GM13977 (cell line): ENCODE results near the gene EIF1.

Source experiments
- DNase-seq: peaks from one replicate; pipeline ENCODE4 v3.0.0; 2012; ENCODE audit warnings: low spot score
- in situ Hi-C: fragments of 300-500 bp; cut with MboI; formaldehyde crosslinking; loops from one replicate; pipeline ENCODE4 v1.12.0; 2022; ENCODE audit warnings: low sequenced_read_pairs, low pct_unique_long_range_greater_than_20kb, mixed read lengths, inconsistent platforms; ENCODE audit not compliant: unreplicated experiment
- TF ChIP-seq, protein P1 (sequence below): IDR thresholded peaks from 2 replicates; pipeline ENCODE4 v1.5.1; 2012; ENCODE audit warnings: mild to moderate bottlenecking, control low read depth; ENCODE audit not compliant: insufficient read depth; ENCODE audit errors: extremely low read depth, missing control alignments

The EIF1 gene

GRCh38 chr17:41664587-41665565, 23.8 kb upstream of the EIF1 start:
- TF ChIP-seq, protein P1, sequence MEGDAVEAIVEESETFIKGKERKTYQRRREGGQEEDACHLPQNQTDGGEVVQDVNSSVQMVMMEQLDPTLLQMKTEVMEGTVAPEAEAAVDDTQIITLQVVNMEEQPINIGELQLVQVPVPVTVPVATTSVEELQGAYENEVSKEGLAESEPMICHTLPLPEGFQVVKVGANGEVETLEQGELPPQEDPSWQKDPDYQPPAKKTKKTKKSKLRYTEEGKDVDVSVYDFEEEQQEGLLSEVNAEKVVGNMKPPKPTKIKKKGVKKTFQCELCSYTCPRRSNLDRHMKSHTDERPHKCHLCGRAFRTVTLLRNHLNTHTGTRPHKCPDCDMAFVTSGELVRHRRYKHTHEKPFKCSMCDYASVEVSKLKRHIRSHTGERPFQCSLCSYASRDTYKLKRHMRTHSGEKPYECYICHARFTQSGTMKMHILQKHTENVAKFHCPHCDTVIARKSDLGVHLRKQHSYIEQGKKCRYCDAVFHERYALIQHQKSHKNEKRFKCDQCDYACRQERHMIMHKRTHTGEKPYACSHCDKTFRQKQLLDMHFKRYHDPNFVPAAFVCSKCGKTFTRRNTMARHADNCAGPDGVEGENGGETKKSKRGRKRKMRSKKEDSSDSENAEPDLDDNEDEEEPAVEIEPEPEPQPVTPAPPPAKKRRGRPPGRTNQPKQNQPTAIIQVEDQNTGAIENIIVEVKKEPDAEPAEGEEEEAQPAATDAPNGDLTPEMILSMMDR = no peak
- in situ Hi-C loops = loop anchor here (25.0 kb wide), 1 partner anchor 753 kb away; no protein-coding TSS in a partner anchor
- DNase-seq = no peak

DNA sequence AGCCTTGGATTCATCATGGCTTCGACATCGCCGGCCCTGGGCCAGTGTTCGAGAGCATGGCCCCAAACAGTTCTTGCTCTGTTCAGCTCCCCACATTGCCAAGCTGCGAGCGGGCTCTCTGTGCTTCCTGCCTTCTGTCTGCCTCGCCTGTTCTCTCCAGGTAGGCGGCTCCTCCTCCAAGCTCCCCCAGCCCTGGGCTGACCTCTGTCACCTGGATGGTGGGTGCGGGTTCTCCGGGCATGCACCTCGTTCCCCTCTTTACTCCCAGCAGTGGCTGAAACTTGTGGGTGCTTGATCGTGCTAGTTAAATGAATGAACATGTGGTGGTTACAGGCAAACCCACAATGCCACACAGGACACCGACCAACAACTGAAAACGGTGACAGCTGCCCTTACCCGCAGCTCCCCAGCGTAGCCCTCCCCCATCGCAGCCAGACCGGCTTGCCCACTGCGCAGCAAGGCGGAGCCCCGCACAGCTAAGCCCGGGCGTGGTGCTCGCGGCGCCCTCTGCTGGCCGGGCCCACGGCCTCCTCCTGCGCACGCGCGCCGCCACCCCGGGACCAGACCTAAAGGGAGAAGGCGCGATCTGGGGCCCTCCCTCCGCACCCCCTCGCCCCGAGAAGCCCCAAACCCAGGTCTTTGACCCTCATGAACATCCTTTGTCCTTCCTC, 23.0 kb upstream of the EIF1 start:
- TF ChIP-seq, protein P1 = peak; percentile 99
- DNase-seq = peak; percentile 92
- in situ Hi-C loops = loop anchor here (25.0 kb wide), 1 partner anchor 753 kb away; no protein-coding TSS in a partner anchor

- in situ Hi-C loops = loop anchor here (25.0 kb wide), 1 partner anchor 754 kb away; no protein-coding TSS in a partner anchor
- peak; percentile 53 for DNase-seq
Measured at GRCh38 chr17:41666237-41666641, 22.4 kb upstream of the EIF1 start.

GRCh38 chr17:41666708-41667279, 21.9 kb upstream of the EIF1 start:
- TF ChIP-seq, protein P1 = peak; percentile 95
- in situ Hi-C loops = loop anchor here (25.0 kb wide), 1 partner anchor 754 kb away; no protein-coding TSS in a partner anchor
- DNase-seq = peak; percentile 86

More at GRCh38 chr17:41666237-41666641, 22.4 kb upstream of the EIF1 start:
- TF ChIP-seq, protein P1 = no peak

DNA sequence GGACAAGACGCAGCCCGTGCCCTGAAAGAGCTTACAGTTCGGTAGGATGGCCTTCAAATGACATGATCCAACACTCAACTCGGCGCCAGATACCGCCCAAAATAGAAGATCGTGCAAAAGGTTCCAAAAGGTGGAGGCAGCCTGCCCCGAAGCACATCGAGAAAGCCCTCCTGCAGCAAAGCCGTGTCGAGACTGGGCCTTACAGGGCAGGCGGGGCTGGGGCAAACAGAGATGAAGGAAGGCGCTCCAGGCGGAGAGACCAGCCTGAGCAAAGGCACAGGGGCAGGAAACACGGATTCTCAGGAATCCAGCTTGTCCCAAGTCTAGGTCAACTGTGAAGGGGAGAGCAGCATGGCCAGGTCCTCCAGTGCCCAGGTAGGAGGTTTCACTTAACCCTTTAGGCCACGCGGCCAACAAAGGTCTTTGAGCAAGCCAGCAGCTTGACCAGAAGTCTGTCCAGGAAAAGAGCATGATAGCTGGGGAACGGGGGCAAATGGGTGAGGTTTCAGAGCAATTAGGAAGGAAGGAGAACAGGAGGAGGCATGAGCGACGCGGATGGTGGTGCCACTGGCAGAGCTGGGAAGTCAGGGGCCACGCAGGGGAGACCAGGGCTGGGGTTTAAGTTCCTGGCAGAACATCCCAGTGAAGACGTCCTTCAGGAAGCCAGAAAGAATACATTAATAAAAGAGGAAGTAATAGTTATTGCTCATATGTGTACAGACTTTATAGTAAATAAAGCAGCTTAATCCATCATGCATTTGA, 21.2 kb upstream of the EIF1 start:
- in situ Hi-C loops = loop anchor here (25.0 kb wide), 1 partner anchor 755 kb away; no protein-coding TSS in a partner anchor
- peak; percentile 25 for DNase-seq
- TF ChIP-seq, protein P1 = no peak
